ENCODE data around the gene ERC2.

GRCh38 chr3:55766753-55767152, 701.5 kb downstream of the ERC2 start:
- TF ChIP-seq CTCF (IDR thresholded peaks at IDR 0.05; ENCODE audit: insufficient read depth, low read depth, low read length) (no peak), EZH2 (IDR thresholded peaks at IDR 0.05; ENCODE audit: insufficient read depth, low read length) (no peak)

Data from astrocyte (in vitro differentiated cells and primary cell).